HCT116 (cell line): Measurements from ENCODE around the gene EIF2AK3. TPM values are rescaled to one million over a fixed set of nuclear protein-coding genes. Genes with fewer than 3 reads are reported as not detected.

Experiments used
- ATAC-seq: fragments of 200-7000 bp; cut with Tn5 transposase; 2 replicates; pipeline ENCODE4 v1.9.1; 2020; ENCODE audit warnings: mild to moderate bottlenecking, moderate library complexity
- BruUV-seq: library from RNA; stranded (reverse); fragments of 400-500 nt; replicated peaks from 2 replicates; lab custom pipeline; 2021; lab: Mats Ljungman, UMichigan
- CTCF ChIA-PET: fragments of 300-600 bp; sonication (Branson Sonifier 250); formaldehyde crosslinking; loops from one replicate; lab custom pipeline; 2021; ENCODE audit warnings: antibody characterized with exemption; lab: Charles Lee
- POLR2A ChIA-PET: fragments of 300-600, 350-600 bp; sonication (Branson Sonifier 250); formaldehyde crosslinking; loops from one replicate; lab custom pipeline; 2021; ENCODE audit warnings: antibody characterized with exemption; lab: Charles Lee
- RAD21 ChIA-PET, 2 experiments: fragments of 300-600 bp; sonication (Branson Sonifier 250); formaldehyde crosslinking; loops; one replicate each; lab custom pipeline; 2023; ENCODE audit warnings: low total read pairs in 2 of 2; ENCODE audit not compliant: uncharacterized antibody in 2 of 2, unreplicated experiment in 2 of 2, low non-redundant PET in 1 of 2; lab: Charles Lee
- DNase-seq: peaks from one replicate; pipeline ENCODE4 v3.0.0-alpha.2; 2010; ENCODE audit warnings: low read depth, low spot score
- H2AFZ ChIP-seq: fragments of 200-600 bp; shearing (Covaris generic), sonication (generic); 2 replicates; pipeline ENCODE4 v1.6.1; 2017; ENCODE audit warnings: low read depth, mixed run types, mixed read lengths, antibody characterized with exemption, low read length; ENCODE audit not compliant: poor library complexity, severe bottlenecking
- H3K27ac ChIP-seq: 2 replicates; pipeline ENCODE4 v1.5.1; 2012; ENCODE audit warnings: low read depth, low read length
- H3K27me3 ChIP-seq: fragments of 200-600 bp; sonication (generic); 2 replicates; pipeline ENCODE4 v1.6.1; 2016; ENCODE audit warnings: mixed run types, low read length, mixed read lengths; ENCODE audit not compliant: insufficient read depth
- H3K36me3 ChIP-seq, 2 experiments: fragments of 200-500 bp in 1 of 2; fragments of 200-600 bp in 1 of 2; sonication (Bioruptor generic) in 1 of 2; sonication (generic) in 1 of 2; 2 replicates each; pipeline versions ENCODE4 v1.5.1 to v1.6.1; 2014 to 2016; ENCODE audit warnings: low read length in 2 of 2, inconsistent platforms in 1 of 2, mixed read lengths in 1 of 2, mixed run types in 1 of 2; ENCODE audit not compliant: insufficient read depth in 2 of 2, control insufficient read depth in 1 of 2
- H3K4me1 ChIP-seq, 2 experiments: fragments of 200-600 bp in 1 of 2; sonication (generic) in 1 of 2; 2 replicates each; pipeline versions ENCODE4 v1.5.1 to v1.6.1; 2012 to 2017; ENCODE audit warnings: low read length in 2 of 2, inconsistent platforms in 1 of 2, mild to moderate bottlenecking in 1 of 2, mixed read lengths in 1 of 2, mixed run types in 1 of 2, moderate library complexity in 1 of 2; ENCODE audit not compliant: insufficient read depth in 2 of 2, control insufficient read depth in 1 of 2
- H3K4me2 ChIP-seq: fragments of 200-600 bp; sonication (generic); 2 replicates; pipeline ENCODE4 v1.6.1; 2017; ENCODE audit warnings: mixed run types, low read length, mixed read lengths
- H3K4me3 ChIP-seq, 2 experiments: fragments of 200-600 bp in 1 of 2; sonication (generic) in 1 of 2; replicated peaks in 1 of 2; 2 replicates each; pipeline ENCODE4 v1.5.1; 2011 to 2016; ENCODE audit warnings: low read length in 2 of 2, control low read depth in 1 of 2, low read depth in 1 of 2, mild to moderate bottlenecking in 1 of 2, mixed read lengths in 1 of 2, mixed run types in 1 of 2
- H3K79me2 ChIP-seq: fragments of 200-600 bp; sonication (generic); 2 replicates; pipeline ENCODE4 v1.6.1; 2017; ENCODE audit warnings: mild to moderate bottlenecking, mixed run types, low read length, moderate library complexity, mixed read lengths; ENCODE audit not compliant: insufficient read depth
- H3K9ac ChIP-seq: fragments of 200-600 bp; sonication (generic); 2 replicates; pipeline ENCODE4 v1.6.1; 2016; ENCODE audit warnings: low read length, mixed read lengths
- H3K9me2 ChIP-seq: fragments of 200-600 bp; sonication (generic), shearing (Covaris generic); 2 replicates; pipeline ENCODE4 v1.6.1; 2017; ENCODE audit warnings: mixed run types, mild to moderate bottlenecking, moderate library complexity; ENCODE audit not compliant: insufficient read depth
- H3K9me3 ChIP-seq, 2 experiments: fragments of 200-500 bp in 1 of 2; fragments of 200-600 bp in 1 of 2; sonication (Bioruptor generic) in 1 of 2; sonication (generic) in 1 of 2; 2 replicates each; pipeline ENCODE4 v1.6.1; 2014 to 2017; ENCODE audit warnings: low read length in 2 of 2, mixed read lengths in 2 of 2, inconsistent platforms in 1 of 2, low read depth in 1 of 2, mild to moderate bottlenecking in 1 of 2, mixed run types in 1 of 2, moderate library complexity in 1 of 2; ENCODE audit not compliant: control insufficient read depth in 1 of 2, insufficient read depth in 1 of 2
- H4K20me1 ChIP-seq: fragments of 200-600 bp; sonication (generic), shearing (Covaris generic); 2 replicates; pipeline ENCODE4 v1.6.1; 2017; ENCODE audit warnings: mixed run types, mild to moderate bottlenecking, moderate library complexity; ENCODE audit not compliant: insufficient read depth
- EZH2phosphoT487 ChIP-seq: fragments of 200-600 bp; IDR thresholded peaks from 2 replicates; pipeline ENCODE4 v1.6.1; 2018; ENCODE audit warnings: antibody characterized with exemption, borderline replicate concordance
- FOSL1 ChIP-seq: IDR thresholded peaks from 2 replicates; pipeline ENCODE4 v1.6.1; 2012; ENCODE audit warnings: low read depth
- POLR2A ChIP-seq: IDR thresholded peaks from 2 replicates; pipeline ENCODE4 v1.7.0; 2011; ENCODE audit warnings: borderline replicate concordance; ENCODE audit not compliant: insufficient read depth, insufficient read length; ENCODE audit errors: extremely low read depth
- ZFX ChIP-seq: fragments of 450-650 bp; IDR thresholded peaks from 2 replicates; pipeline ENCODE4 v1.6.1; 2017
- ZNF274 ChIP-seq: fragments of 200-500 bp; sonication (Bioruptor generic); IDR thresholded peaks from 2 replicates; pipeline ENCODE4 v1.6.1; 2014; ENCODE audit warnings: mild to moderate bottlenecking, low read depth, low read length, inconsistent platforms
- intact Hi-C: fragments of 100-400 bp; cut with micrococcal nuclease; formaldehyde crosslinking; loops from 2 replicates; pipeline ENCODE4 v1.10.0; 2022
- total RNA-seq: library from RNA; stranded (reverse); gene quantifications from one replicate; pipeline ENCODE4 v1.2.1, GENCODE V29; 2021; ENCODE audit not compliant: unreplicated experiment
- TF ChIP-seq, protein P1 (sequence below): IDR thresholded peaks from 2 replicates; pipeline ENCODE4 v1.6.1; 2012; ENCODE audit warnings: low read depth

The EIF2AK3 gene
- total RNA-seq, 1 experiment from 2014 or later = 8.9 TPM

DNA sequence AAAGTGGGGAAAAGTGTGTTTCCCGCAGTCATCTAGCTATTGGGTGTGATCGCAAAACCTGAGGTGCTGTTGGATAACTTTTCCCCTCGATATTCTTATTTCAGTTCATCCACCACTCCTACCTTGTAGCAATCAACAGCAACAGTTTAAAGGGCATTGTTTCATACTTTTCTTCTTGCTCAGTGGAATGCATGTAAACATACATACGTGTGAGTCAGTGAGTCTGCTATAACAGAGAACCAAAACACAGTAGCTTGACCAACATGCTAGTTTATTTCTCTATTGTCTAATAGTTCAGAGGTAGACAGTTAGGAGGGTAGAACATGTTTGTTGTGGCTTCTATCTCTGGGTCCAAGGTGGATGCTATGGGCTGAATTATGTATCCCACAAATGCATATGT is 97.2 kb downstream of the EIF2AK3 start:
- no peaks in the 10 kb centered on the region for H3K9me3 ChIP-seq
- no peak for DNase-seq
- RAD21 ChIA-PET = no interaction called here

More for the DNA sequence above, 97.2 kb downstream of the EIF2AK3 start:
- Histone ChIP-seq H3K79me2 (no peaks in the 10 kb centered on the region), H3K4me3 (no peak overlapping the region), H3K4me1 (no peaks in the 10 kb centered on the region), H3K27ac (no peak overlapping the region), H3K9me2 (no peaks in the 10 kb centered on the region), H2AFZ (no peak overlapping the region), H4K20me1 (no peaks in the 10 kb centered on the region), H3K4me2 (no peak overlapping the region), H3K9ac (no peak overlapping the region), H3K27me3 (no peaks in the 10 kb centered on the region), H3K36me3 (no peaks in the 10 kb centered on the region)
- POLR2A ChIA-PET = no interaction called here
- TF ChIP-seq ZFX (no peak), ZNF274 (no peak), POLR2A (no peak), FOSL1 (no peak), EZH2phosphoT487 (no peak)
- TF ChIP-seq, protein P1, sequence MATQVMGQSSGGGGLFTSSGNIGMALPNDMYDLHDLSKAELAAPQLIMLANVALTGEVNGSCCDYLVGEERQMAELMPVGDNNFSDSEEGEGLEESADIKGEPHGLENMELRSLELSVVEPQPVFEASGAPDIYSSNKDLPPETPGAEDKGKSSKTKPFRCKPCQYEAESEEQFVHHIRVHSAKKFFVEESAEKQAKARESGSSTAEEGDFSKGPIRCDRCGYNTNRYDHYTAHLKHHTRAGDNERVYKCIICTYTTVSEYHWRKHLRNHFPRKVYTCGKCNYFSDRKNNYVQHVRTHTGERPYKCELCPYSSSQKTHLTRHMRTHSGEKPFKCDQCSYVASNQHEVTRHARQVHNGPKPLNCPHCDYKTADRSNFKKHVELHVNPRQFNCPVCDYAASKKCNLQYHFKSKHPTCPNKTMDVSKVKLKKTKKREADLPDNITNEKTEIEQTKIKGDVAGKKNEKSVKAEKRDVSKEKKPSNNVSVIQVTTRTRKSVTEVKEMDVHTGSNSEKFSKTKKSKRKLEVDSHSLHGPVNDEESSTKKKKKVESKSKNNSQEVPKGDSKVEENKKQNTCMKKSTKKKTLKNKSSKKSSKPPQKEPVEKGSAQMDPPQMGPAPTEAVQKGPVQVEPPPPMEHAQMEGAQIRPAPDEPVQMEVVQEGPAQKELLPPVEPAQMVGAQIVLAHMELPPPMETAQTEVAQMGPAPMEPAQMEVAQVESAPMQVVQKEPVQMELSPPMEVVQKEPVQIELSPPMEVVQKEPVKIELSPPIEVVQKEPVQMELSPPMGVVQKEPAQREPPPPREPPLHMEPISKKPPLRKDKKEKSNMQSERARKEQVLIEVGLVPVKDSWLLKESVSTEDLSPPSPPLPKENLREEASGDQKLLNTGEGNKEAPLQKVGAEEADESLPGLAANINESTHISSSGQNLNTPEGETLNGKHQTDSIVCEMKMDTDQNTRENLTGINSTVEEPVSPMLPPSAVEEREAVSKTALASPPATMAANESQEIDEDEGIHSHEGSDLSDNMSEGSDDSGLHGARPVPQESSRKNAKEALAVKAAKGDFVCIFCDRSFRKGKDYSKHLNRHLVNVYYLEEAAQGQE = no peak
- intact Hi-C loops = no loop called here
- no TSS peak for BruUV-seq
- CTCF ChIA-PET = no interaction called here
- ATAC-seq = no peak
